NB4 (cell line): ENCODE measurements around the gene MINDY1.

Experiments used
- DNase-seq: peaks from one replicate; pipeline ENCODE4 v3.0.0; 2010; ENCODE audit warnings: low read depth
- H3K4me3 ChIP-seq: one replicate; pipeline ENCODE4 v1.5.1; 2011; ENCODE audit warnings: mild to moderate bottlenecking, low read depth, low read length, moderate library complexity
- CTCF ChIP-seq: IDR thresholded peaks from one replicate; pipeline ENCODE4 v1.5.1; 2012; ENCODE audit warnings: low read depth, low read length
- MAX ChIP-seq: IDR thresholded peaks from 2 replicates; pipeline ENCODE4 v1.6.1; 2011; ENCODE audit warnings: low read depth, low read length
- MYC ChIP-seq: IDR thresholded peaks from 2 replicates; pipeline ENCODE4 v1.6.1; 2011; ENCODE audit warnings: low read depth, low read length
- POLR2A ChIP-seq: IDR thresholded peaks from 2 replicates; pipeline ENCODE4 v1.6.1; 2011; ENCODE audit warnings: mild to moderate bottlenecking; ENCODE audit not compliant: insufficient read length; ENCODE audit errors: extremely low read depth

MINDY1 gene

GRCh38 chr1:150969626-150970025 is 37.1 kb downstream of the MINDY1 start:
- H3K4me3 ChIP-seq: no peak overlapping the region
- DNase-seq: no peak
- TF ChIP-seq MYC (no peak), MAX (no peak), CTCF (no peak), POLR2A (no peak)

GRCh38 chr1:150968491-150968890 is 38.2 kb downstream of the MINDY1 start:
- H3K4me3 ChIP-seq: no peak overlapping the region
- TF ChIP-seq CTCF: no peak
- no peak for TF ChIP-seq POLR2A
- no peak for TF ChIP-seq MYC
- TF ChIP-seq MAX: no peak
- DNase-seq: no peak

GRCh38 chr1:150967936-150968335 is 38.8 kb downstream of the MINDY1 start:
- no peak for DNase-seq
- no peak overlapping the region for H3K4me3 ChIP-seq
- no peak for TF ChIP-seq MYC
- no peak for TF ChIP-seq MAX
- TF ChIP-seq POLR2A: no peak
- no peak for TF ChIP-seq CTCF

- H3K4me3 ChIP-seq: no peak overlapping the region
- no peak for DNase-seq
- TF ChIP-seq CTCF: no peak
- TF ChIP-seq POLR2A: no peak
- TF ChIP-seq MAX: no peak
- no peak for TF ChIP-seq MYC
These were observed 40.7 kb downstream of the MINDY1 start for GRCh38 chr1:150966011-150966410.

- H3K4me3 ChIP-seq: no peak overlapping the region
- no peak for TF ChIP-seq CTCF
- TF ChIP-seq MAX: no peak
- no peak for TF ChIP-seq POLR2A
- no peak for TF ChIP-seq MYC
- no peak for DNase-seq
These were observed 41.1 kb downstream of the MINDY1 start for GRCh38 chr1:150965605-150966004.

- H3K4me3 ChIP-seq: no peak overlapping the region
- no peak for TF ChIP-seq MYC
- TF ChIP-seq MAX: no peak
- TF ChIP-seq CTCF: no peak
- no peak for TF ChIP-seq POLR2A
- no peak for DNase-seq
These were observed 42.6 kb downstream of the MINDY1 start for GRCh38 chr1:150964164-150964489.
